Astrocyte of the cerebellum (primary cell): ENCODE data around the gene POU6F2.

Source experiments
- DNase-seq: peaks from one replicate; pipeline ENCODE4 v3.0.0-alpha.2; 2011; ENCODE audit warnings: low read depth
- H3K4me3 ChIP-seq: 2 replicates; pipeline ENCODE4 v1.5.1; 2011; ENCODE audit warnings: mild to moderate bottlenecking, low read depth, low read length, moderate library complexity
- in situ Hi-C: cut with HindIII; loops from 2 replicates; pipeline ENCODE4 v1.10.0; 2017; ENCODE audit warnings: low sequenced_read_pairs
- TF ChIP-seq, protein P1 (sequence below): IDR thresholded peaks from 2 replicates; pipeline ENCODE4 v1.5.1; 2012; ENCODE audit warnings: low read length, low read depth, moderate library complexity, mild to moderate bottlenecking; ENCODE audit errors: missing control alignments

The POU6F2 gene

DNA sequence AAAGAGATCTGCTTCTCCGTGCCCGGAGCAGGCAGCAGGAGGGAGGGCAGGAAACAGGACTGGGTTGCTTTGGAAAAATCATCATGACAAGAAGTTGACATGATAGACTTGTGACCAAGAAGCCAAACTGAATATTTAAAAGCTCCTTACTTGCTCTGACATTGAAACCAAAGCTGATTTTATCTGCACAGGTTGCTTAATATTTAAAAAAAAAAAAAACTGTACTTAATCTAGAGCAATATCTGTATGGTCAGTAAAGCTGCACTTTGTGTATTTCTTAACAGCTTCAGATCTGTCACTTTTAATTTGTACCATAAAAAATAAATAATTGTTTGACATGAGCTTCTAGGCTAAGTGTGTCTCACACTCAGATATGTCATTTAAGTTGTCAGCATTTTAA is 490.6 kb downstream of the POU6F2 start:
- in situ Hi-C loops = loop anchor here (25.0 kb wide), 2 partner anchors 531 to 656 kb away; no protein-coding TSS in a partner anchor
- H3K4me3 ChIP-seq = no peak overlapping the region
- TF ChIP-seq, protein P1, sequence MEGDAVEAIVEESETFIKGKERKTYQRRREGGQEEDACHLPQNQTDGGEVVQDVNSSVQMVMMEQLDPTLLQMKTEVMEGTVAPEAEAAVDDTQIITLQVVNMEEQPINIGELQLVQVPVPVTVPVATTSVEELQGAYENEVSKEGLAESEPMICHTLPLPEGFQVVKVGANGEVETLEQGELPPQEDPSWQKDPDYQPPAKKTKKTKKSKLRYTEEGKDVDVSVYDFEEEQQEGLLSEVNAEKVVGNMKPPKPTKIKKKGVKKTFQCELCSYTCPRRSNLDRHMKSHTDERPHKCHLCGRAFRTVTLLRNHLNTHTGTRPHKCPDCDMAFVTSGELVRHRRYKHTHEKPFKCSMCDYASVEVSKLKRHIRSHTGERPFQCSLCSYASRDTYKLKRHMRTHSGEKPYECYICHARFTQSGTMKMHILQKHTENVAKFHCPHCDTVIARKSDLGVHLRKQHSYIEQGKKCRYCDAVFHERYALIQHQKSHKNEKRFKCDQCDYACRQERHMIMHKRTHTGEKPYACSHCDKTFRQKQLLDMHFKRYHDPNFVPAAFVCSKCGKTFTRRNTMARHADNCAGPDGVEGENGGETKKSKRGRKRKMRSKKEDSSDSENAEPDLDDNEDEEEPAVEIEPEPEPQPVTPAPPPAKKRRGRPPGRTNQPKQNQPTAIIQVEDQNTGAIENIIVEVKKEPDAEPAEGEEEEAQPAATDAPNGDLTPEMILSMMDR = no peak
- no peak for DNase-seq

DNA sequence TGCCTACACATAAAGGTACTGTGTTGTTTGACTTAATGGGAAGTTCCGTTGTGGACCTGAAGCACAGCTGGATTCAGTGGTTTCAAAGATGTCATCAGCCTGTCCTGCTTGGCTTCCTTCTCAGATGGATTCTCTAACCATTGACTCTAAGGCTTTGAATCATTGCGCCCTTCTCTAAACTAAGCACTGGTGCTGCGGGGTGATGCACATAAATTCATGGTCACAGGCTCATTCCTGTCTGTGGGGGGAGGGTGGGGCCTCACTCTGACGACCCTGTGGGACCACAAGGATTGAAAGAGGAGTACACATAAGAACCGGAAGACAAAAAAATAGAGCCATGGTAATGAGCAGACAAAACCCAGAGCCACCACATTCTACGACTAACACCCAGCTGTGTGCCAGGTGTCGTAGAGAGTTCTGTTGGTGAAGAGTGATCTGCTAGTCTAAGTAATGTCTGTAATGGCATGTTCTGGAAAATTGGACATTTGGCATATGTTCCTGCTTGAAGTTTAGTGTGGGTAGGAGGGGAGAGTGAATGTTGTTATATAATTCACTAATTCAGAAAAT is 491.2 kb downstream of the POU6F2 start:
- TF ChIP-seq, protein P1 = no peak
- in situ Hi-C loops = loop anchor here (25.0 kb wide), 2 partner anchors 532 to 657 kb away; no protein-coding TSS in a partner anchor
- DNase-seq = no peak
- no peak overlapping the region for H3K4me3 ChIP-seq

DNA sequence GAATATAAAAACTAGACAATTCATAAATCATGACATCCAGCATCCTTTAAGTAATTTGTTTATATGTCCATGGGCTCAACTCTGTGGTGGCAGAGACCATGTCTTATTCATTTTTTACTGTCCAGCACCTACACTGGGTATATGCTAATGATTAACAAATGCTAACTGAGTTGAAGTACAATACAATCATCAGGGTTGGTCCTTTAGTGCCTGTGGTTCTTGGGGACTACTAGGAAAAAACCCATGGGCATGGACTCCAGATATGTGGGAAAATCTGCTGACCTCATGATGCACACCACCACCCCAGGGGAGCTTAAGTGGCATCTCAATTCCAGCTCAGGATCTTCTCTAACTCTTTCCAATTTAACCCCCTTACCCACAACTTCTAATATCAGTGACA is 503.2 kb downstream of the POU6F2 start:
- in situ Hi-C loops = no loop called here
- TF ChIP-seq, protein P1 = no peak
- H3K4me3 ChIP-seq = no peak overlapping the region
- no peak for DNase-seq

DNA sequence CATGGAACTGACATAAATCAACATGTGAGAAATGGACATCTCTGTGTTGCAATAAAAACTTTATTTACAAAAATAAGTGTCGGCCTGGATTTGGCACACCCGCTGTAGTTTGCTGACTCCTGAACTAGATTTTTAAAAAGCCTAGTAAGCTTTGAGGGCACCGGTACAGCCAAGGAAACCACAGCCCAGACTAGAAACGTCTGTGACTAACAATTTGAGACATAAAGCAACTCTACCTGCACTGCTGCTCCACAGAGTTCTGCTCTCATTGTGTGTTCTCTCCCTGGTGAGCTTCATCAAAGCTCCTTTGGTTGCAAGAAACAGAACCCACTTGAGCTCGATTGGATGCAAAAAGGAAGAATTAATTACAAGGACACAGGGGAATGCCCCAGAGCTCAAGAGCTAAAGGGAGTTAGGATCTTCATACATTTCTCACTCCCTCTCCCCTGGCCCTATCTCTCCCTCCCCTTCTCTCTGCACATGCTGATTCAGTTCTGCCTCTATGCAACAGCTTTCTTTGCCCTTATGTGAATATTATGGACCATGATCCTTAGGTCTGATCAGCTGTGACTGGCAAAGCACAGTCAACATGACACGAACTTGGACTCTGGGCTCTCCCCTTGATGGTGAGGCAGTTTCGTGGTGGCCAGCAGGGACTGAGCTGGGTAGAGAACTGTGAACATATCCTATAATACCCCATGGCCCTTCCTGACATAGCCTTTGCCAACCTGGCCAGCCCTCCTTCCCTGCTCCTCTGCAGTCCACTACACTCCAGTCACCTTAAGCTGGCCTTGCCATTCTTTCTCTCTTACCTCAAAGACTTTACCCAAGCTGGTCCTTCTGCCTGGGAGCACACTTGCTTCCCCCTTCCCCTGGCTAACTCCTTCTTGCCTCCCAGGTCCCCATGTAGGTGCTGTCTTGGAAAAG is 511.0 kb downstream of the POU6F2 start:
- no peak overlapping the region for H3K4me3 ChIP-seq
- DNase-seq = no peak
- TF ChIP-seq, protein P1 = no peak
- in situ Hi-C loops = no loop called here

DNA sequence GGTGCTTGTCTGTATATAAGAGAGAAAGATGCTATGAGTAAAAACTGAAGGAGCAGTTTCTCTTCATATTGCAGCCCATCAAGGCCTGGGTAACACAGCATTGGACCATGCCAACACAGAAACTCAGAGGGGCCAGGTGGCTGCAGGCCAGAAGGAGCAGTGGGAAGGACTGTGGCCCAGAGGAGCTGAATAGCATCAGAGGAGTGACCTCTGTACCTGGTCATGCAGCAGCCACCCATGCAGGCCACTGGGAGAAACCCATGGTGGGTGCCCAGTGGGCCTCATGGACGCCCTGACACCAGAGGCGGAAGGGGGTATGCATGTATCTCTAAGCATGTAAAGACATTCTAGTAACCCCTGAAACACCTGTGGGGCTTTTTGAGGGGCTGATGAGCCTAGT is 512.6 kb downstream of the POU6F2 start:
- no peak overlapping the region for H3K4me3 ChIP-seq
- TF ChIP-seq, protein P1 = no peak
- no peak for DNase-seq
- in situ Hi-C loops = no loop called here

DNA sequence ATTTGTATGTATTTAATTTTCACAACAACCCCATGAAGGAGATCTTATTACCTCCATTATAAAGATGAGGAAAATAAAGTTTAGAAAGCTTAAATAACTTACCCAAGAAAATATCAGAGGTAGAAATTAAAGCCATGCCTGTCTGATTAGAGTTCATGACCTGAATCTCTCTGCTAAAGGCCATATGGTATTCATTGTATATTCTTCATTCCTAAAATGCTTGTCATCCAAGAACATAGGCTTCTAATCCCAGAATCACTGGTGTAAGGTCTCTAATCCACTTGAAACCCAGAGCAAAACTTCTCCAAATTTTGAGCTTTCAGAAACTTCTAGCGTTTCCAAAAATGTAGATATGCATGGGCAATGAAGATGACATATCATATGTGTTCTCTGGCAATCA is 516.2 kb downstream of the POU6F2 start:
- DNase-seq = no peak
- in situ Hi-C loops = no loop called here
- TF ChIP-seq, protein P1 = no peak
- no peak overlapping the region for H3K4me3 ChIP-seq
